GM12892 (cell line): Measurements from ENCODE around the gene PNMA6A.

Experiments used
- POLR2A ChIP-seq: IDR thresholded peaks from 2 replicates; pipeline ENCODE4 v1.6.1; 2011; ENCODE audit warnings: low read depth, low read length, control low read depth
- POLR2AphosphoS5 ChIP-seq: IDR thresholded peaks from 2 replicates; pipeline ENCODE4 v1.6.1; 2011; ENCODE audit warnings: low read depth, low read length, control low read depth
- TAF1 ChIP-seq: IDR thresholded peaks from 2 replicates; pipeline ENCODE4 v1.6.1; 2011; ENCODE audit warnings: low read depth, mild to moderate bottlenecking, control low read depth, low read length, borderline replicate concordance

DNA sequence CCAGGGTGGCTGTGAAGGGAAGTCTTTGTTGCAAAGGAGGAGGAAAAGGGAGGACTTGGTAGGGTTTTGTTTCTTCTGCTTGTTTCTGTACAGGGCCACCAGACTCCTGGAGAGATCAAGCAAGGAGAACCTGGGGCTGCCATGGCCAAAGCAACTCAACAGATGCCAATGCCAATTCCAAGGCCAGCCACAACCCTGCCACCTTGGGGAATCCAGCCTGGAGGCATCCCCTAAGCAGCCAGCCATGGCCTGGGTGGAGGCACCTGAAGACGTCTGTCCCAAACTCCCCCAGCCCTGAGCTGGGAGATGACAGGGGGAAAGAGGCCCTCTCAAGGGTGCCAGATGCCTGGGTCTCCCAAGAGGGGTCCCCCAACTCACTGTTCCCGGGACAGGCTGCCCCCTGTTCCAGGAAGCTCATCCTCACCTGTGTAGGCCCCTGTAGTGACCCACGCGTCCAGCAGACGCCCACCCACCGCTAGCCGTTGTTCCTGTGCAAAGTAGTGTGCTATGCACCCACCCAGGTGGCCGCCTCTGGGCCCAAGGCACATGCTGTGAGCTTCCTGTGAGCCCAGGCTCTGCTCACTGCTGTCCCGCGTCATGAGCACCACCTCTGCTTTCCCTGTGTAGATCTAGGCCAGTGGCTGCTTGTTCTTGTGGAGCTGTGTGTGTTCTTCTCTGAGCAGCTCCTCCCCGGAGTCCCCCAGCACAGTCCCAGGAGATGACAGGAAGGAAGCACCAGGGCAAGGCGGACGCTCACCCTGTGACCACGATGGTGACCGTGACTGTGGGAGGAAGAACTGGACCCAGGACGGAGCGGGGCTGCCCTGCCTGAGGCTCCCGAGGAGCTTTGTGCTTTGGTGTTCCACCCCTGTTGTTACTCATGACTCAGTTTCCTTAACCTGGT is 12.8 kb upstream of the PNMA6A start:
- no peak for TF ChIP-seq TAF1
- no peak for TF ChIP-seq POLR2AphosphoS5
- TF ChIP-seq POLR2A: no peak
